Activated CD8-positive, alpha-beta memory T cell treated with anti-CD3 and anti-CD28 coated beads for 36 hours (primary cell): ENCODE measurements around the gene RNF133. TPM values are rescaled to one million over a fixed set of nuclear protein-coding genes. Genes with fewer than 3 reads are reported as not detected.
"Not testable (repeated sequence)": the region's sequence is repeated elsewhere in the genome, so short reads cannot be mapped to it uniquely, and the experiment has no call there.

ENCODE experiments used
- CTCF ChIA-PET: fragments of 350-600 bp; sonication (Branson Sonifier 250); formaldehyde crosslinking; loops from one replicate; lab custom pipeline; 2021; ENCODE audit warnings: antibody characterized with exemption; lab: Charles Lee
- POLR2A ChIA-PET: fragments of 350-600 bp; sonication (Branson Sonifier 250); formaldehyde crosslinking; loops from one replicate; lab custom pipeline; 2021; ENCODE audit warnings: antibody characterized with exemption; lab: Charles Lee
- total RNA-seq, 2 experiments: library from RNA; stranded (reverse); gene quantifications; one replicate each; pipeline ENCODE4 v1.2.3, GENCODE V29; 2021

Gene RNF133
- total RNA-seq, 2 experiments from 2014 or later: not detected

- CTCF ChIA-PET: no interaction called here
- POLR2A ChIA-PET: no interaction called here
Measured at GRCh38 chr7:122692769-122693309, 6.1 kb downstream of the RNF133 start.

DNA sequence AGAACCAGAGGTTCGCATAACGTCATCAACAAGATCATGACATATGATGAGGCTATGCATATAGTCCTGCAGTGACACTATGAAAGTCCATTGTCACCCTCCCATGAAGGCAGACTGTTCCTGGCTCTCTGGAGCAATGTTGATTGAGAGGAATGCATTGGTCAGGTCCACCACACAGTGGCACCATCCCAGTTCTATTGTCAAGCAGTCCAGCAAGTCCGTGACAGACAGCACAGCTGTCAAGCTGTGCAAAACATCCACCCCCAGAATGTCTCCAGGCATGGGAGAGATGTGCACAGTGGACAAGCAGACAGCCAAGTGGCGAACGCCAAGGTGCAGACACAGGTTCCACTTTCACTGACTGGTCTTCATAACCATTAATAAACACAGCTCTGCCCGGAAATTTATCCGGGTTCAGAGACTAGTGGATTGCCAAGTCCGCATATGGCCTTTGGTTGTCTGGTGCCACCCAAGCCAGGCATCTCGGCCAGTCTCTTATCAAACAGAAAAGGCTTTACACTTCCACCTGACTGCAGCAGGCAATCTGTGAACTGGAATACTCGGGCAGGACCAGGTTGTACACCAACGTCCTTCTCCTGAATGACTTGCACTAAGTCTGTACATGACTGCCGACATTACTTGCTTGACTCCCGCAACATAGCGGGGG, 7.2 kb downstream of the RNF133 start:
- ChIA-PET POLR2A (no interaction called here), CTCF (no interaction called here)

DNA sequence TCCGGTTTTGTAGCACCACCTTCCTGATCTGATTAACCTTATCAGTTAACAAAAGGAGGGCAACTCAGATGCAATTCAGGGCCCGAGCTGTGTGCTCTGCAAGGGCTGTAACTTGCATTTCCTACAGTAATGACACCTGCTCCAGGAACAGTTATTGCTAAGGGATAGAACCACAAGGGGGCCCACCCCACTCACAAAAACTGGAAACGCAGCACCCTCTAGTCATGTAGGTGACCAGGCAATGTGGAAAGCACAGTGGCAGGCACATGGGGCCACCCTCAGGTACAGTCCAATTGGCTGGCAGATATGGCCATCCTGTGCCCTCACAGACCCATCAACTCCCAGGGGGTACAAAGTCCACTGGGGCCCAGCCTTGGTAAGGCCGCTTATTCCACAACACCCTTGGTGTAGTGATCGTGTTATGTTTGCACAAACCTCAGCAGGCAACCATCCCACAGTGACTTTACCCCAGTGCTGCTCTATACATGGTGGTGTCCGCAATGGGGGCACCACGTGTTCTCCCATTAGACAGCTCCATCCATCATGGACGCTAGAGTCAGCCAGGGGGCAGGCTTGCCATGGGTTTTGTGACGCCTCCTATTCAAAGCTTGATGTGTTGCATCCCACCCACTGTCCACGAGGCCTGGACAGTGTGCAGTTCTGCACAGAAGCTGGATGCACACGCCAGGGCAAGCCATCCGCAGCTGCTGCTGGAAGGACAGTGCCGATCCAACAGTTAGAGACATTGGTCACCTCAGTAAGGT, 9.4 kb downstream of the RNF133 start:
- CTCF ChIA-PET: no interaction called here
- POLR2A ChIA-PET: no interaction called here

DNA sequence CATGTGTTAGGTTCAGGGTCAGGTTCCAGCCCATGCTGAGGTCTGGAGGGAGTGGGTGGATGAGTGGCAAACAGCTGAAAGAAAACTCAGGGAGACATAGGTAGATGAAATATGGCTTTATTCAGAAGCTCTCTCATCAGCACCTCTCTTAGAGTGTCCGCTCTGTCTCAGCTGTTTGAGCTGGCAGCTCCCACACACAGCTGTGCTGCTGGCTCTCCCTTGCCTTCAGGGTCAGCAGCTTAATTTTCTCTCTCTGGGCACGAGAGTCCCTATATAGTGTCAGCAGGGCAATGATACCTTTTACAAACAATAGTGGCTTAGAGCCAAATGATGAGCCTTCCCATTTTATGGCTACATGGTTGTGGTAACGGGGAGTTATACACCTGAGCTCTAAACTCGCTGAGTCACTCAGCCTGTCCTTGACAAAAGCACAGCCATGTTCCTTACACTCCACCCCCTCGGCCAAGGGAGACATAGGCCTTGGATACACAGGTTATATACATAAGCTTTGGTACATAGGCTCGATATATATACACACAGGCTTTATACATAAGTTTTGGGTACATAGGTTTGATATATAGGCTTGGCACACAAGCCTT, 10.4 kb downstream of the RNF133 start:
- POLR2A ChIA-PET: no interaction called here
- CTCF ChIA-PET: no interaction called here

DNA sequence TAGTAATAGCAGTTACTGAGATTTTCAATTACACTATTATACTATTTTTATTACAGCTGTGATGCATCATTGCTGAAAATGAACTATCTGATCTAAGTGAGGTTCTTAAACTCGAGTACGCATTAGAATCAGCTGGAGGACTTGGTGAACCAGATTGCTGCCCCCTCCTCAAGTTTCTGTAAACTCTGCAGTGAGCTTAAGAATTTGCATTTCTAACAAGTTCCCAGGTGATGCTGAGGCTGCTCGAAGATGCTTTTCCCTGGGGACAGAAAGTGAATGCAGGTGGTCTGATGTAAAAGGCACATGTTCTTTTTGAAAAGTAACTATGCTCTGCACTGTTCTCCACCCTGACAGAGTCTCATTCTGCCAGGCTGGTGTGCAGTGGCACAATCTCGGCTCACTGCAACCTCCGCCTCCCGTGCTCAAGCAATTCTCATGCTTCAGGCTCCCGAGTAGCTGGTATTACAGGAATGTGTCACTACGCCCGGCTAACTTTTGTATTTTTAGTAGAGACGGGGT, 12.5 kb downstream of the RNF133 start:
- POLR2A ChIA-PET: no interaction called here
- CTCF ChIA-PET: no interaction called here

- CTCF ChIA-PET: no interaction called here
- POLR2A ChIA-PET: no interaction called here
Measured at GRCh38 chr7:122684504-122684903, 14.4 kb downstream of the RNF133 start.

GRCh38 chr7:122682815-122683550, 15.9 kb downstream of the RNF133 start:
- CTCF ChIA-PET: no interaction called here
- POLR2A ChIA-PET: no interaction called here

GRCh38 chr7:122681186-122681585, 17.7 kb downstream of the RNF133 start:
- POLR2A ChIA-PET, CTCF ChIA-PET: not testable (repeated sequence)

GRCh38 chr7:122679813-122680212, 19.1 kb downstream of the RNF133 start:
- ChIA-PET CTCF (no interaction called here), POLR2A (no interaction called here)

GRCh38 chr7:122679269-122679709, 19.6 kb downstream of the RNF133 start:
- CTCF ChIA-PET: not testable (repeated sequence)

DNA sequence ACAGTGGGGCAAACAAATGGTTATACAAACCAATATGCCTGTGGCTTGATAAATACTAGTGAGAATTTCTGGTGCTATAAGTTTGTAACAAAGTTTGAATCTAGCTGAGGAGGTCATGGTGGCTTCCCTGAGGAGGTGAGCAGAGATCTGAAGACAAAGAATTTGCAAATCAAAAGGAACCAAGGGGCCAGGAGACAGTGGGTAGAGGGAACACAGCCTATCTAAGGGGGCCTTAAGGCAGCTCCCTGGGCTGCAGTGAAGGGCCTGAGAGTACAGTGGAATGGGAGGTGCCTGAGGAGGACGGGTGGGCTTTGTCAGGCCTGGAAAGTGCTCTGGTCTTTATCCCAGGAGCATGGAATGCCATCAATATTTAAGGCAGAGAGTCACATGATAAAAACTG, 21.8 kb downstream of the RNF133 start:
- ChIA-PET POLR2A (no interaction called here), CTCF (no interaction called here)

More at GRCh38 chr7:122679269-122679709, 19.6 kb downstream of the RNF133 start:
- POLR2A ChIA-PET: not testable (repeated sequence)

DNA sequence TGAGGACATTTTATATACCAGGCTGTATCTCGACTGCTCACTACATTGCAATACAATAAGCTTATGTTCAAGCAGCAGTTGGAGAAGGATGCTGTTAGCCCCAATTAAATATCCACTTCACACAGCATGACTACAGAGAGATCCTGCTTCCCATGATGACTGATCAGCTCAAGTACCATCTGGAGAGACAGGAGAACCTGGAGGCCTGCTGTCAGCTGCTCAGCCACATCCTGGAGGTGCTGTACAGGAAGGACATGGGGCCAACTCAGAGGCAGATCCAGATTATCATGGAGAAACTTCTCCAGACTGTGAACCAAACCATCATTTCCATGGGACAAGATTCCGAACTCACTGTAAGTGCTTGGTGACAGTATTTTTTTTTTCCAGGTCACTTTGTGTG, 22.5 kb downstream of the RNF133 start:
- ChIA-PET POLR2A (no interaction called here), CTCF (no interaction called here)

DNA sequence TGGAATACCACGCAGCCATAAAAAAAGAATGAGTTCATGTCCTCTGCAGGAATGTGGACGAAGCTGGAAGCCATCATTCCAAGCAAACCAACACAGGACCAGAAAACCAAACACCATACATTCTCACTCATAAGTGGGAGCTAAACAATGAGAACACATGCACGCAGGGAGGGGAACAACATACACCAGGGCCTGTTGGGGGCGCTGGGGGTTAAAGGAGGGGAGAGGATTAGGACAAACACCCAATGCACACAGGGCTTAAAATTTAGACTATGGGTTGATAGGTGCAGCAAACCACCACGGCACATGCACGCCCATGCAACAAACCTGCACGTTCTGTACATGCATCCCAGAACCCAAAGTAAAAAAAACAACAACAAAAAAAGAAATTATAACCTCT, 23.3 kb downstream of the RNF133 start:
- ChIA-PET CTCF (no interaction called here), POLR2A (no interaction called here)

DNA sequence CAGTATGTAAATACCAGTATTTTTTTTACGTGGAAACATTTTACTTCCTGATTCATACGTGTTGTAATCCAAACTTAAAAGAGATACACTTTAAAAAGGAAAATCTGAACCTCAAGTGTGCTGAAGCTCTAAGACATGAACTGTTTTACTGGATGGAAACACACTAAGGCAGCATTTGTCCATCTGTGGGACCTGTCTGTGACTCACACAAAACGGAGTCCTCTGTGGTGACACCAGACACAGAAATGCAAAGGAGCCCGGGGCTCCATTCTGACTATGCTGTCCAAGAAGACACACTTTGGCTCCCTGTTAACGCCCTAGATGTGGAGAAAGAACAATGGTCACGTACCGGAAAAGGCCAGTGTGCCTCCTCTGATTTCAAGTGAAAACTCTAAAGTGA, 23.9 kb downstream of the RNF133 start:
- POLR2A ChIA-PET: no interaction called here
- CTCF ChIA-PET: no interaction called here

DNA sequence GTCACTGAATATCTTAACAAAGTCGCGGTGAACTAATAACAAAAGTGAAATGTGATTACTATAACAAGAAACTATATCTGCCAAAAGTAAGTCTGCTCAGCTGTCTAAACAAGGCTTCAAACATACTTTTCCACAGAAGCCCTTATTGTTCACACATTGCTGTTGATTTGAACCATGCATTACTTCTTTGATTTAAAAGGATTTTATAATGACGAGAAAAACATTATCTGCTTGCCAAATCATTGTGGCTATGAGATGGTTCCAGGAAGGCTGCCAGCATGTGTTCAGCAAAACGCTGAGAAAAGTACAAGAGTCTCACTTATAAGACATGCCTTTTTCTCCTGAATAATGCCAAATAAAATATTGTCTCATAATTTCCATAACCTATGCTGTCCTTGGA, 24.4 kb downstream of the RNF133 start:
- POLR2A ChIA-PET: no interaction called here
- CTCF ChIA-PET: no interaction called here

- POLR2A ChIA-PET: no interaction called here
Measured at GRCh38 chr7:122673951-122674350, 25.0 kb downstream of the RNF133 start.

GRCh38 chr7:122672536-122672935, 26.4 kb downstream of the RNF133 start:
- CTCF ChIA-PET: no interaction called here
- POLR2A ChIA-PET: no interaction called here

More at GRCh38 chr7:122673951-122674350, 25.0 kb downstream of the RNF133 start:
- CTCF ChIA-PET: no interaction called here

DNA sequence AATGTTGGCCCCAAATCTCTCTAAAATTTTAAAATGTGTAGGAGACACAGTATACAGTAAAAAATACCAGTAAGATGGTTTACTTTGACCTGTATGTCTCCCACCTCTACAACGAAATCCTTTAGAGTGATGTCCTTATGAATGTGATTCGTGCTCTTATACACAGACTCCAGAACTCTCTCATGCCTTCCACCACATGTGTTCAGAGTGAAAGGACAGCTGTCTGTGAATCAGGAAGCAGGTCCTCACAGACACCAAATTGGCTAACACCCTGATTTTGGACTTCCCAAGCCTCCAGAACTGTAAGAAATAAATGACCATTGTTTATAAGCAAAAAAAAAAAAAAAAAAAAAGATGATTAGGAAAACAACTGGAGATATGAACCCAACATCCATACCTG, 35.2 kb downstream of the RNF133 start:
- CTCF ChIA-PET: no interaction called here
- POLR2A ChIA-PET: no interaction called here

GRCh38 chr7:122658856-122659255, 40.1 kb downstream of the RNF133 start:
- CTCF ChIA-PET: no interaction called here
- POLR2A ChIA-PET: no interaction called here

DNA sequence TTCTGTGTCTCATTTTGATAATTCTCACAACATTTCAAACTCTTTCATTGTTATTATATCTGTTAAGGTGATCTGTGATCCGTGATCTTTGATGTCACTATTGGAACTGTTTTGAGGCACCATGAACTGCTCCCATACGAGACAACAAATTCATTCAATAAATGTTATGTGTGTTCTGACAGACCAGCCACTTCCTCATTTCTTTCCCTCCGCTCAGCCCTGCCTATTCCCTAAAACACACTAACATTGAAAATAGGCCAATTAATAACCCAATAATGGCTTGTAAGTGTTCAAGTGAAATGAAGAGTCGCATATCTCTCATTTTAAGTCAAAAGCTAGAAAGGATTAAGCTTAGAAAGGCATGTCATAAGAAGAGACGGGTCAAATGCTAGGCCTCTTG, 45.2 kb downstream of the RNF133 start:
- CTCF ChIA-PET: no interaction called here

More for the DNA sequence above, 45.2 kb downstream of the RNF133 start:
- POLR2A ChIA-PET: no interaction called here
